Brain microvascular endothelial cell (primary cell): ENCODE data around the gene CEP120.

ENCODE experiments used
- DNase-seq: peaks from one replicate; pipeline ENCODE4 v3.0.0-alpha.2; 2020
- H3K27ac ChIP-seq: fragments of 250-450 bp; sonication (Bioruptor Pico); 2 replicates; pipeline ENCODE4 v1.5.1; 2020; ENCODE audit warnings: mild to moderate bottlenecking, moderate library complexity
- H3K27me3 ChIP-seq: fragments of 250-450 bp; sonication (Bioruptor Pico); replicated peaks from 2 replicates; pipeline ENCODE4 v1.5.1; 2020; ENCODE audit warnings: mild to moderate bottlenecking
- H3K36me3 ChIP-seq: fragments of 250-450 bp; sonication (Bioruptor Pico); replicated peaks from 2 replicates; pipeline ENCODE4 v1.5.1; 2020; ENCODE audit warnings: mild to moderate bottlenecking
- H3K4me3 ChIP-seq: 2 replicates; pipeline ENCODE4 v1.5.1; 2011; ENCODE audit warnings: low read depth, mild to moderate bottlenecking, control low read depth, low read length, moderate library complexity
- in situ Hi-C: cut with HindIII; loops from 2 replicates; pipeline ENCODE4 v1.10.0; 2017; ENCODE audit warnings: low sequenced_read_pairs, low pct_ligation_motif_present
- TF ChIP-seq, protein P1 (sequence below): IDR thresholded peaks from 2 replicates; pipeline ENCODE4 v1.5.1; 2011; ENCODE audit warnings: low read depth, mild to moderate bottlenecking, moderate library complexity, low read length, control low read depth, inconsistent platforms; ENCODE audit errors: missing control alignments

Gene CEP120

DNA sequence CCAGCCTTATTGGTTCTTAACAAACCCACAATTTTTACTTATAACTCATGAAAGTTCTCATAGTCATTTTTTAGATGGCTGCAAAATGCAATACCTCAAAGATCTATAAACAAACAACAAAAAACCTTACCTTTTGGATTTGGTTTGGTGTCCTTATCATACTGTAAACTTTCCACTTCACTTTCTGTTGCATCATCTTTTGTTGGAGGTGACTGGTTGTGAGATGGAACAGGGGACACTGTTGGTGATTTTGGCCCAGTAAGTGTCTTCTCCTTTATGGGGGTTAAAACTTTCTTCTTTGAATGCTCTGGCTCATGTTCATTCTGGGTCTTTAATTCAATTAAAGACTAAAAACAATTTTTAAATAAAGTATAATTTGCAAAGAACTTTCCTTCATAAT, 33.4 kb downstream of the CEP120 start:
- Histone ChIP-seq H3K4me3 (no peak overlapping the region), H3K27me3 (no peaks in the 10 kb centered on the region), H3K27ac (no peak overlapping the region), H3K36me3 (peaks cover 7% of the 10 kb centered on the region)
- in situ Hi-C loops: no loop called here
- DNase-seq: no peak
- TF ChIP-seq, protein P1, sequence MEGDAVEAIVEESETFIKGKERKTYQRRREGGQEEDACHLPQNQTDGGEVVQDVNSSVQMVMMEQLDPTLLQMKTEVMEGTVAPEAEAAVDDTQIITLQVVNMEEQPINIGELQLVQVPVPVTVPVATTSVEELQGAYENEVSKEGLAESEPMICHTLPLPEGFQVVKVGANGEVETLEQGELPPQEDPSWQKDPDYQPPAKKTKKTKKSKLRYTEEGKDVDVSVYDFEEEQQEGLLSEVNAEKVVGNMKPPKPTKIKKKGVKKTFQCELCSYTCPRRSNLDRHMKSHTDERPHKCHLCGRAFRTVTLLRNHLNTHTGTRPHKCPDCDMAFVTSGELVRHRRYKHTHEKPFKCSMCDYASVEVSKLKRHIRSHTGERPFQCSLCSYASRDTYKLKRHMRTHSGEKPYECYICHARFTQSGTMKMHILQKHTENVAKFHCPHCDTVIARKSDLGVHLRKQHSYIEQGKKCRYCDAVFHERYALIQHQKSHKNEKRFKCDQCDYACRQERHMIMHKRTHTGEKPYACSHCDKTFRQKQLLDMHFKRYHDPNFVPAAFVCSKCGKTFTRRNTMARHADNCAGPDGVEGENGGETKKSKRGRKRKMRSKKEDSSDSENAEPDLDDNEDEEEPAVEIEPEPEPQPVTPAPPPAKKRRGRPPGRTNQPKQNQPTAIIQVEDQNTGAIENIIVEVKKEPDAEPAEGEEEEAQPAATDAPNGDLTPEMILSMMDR: no peak

- H3K36me3 ChIP-seq: peaks cover 3% of the 10 kb centered on the region
- in situ Hi-C loops: no loop called here
- TF ChIP-seq, protein P1: no peak
- DNase-seq: no peak
- no peak overlapping the region for H3K27ac ChIP-seq
- no peaks in the 10 kb centered on the region for H3K27me3 ChIP-seq
- H3K4me3 ChIP-seq: no peak overlapping the region
Measured at GRCh38 chr5:123387313-123387712, 35.9 kb downstream of the CEP120 start.

DNA sequence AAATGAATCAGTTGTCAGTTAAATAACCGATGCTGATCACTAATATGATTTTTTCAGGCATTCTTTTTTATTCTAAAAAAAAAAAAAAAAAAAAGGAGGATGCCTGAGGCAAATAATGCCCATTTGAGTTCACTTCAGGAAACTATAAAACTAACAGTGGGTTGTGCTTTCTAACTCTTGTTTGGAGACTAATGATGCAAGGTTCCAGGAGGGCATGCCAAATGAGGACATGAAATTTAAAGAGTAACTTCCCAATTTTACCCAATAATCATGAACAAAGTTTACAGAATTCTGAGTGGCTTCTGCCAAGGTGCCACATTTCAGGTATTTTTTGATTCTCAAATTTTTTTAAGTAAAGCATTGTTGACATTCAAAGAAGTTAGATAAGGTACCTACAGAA, 41.0 kb downstream of the CEP120 start:
- in situ Hi-C loops: no loop called here
- TF ChIP-seq, protein P1: no peak
- H3K36me3 ChIP-seq: peaks cover 2% of the 10 kb centered on the region
- no peaks in the 10 kb centered on the region for H3K27me3 ChIP-seq
- no peak overlapping the region for H3K27ac ChIP-seq
- H3K4me3 ChIP-seq: no peak overlapping the region
- DNase-seq: no peak

DNA sequence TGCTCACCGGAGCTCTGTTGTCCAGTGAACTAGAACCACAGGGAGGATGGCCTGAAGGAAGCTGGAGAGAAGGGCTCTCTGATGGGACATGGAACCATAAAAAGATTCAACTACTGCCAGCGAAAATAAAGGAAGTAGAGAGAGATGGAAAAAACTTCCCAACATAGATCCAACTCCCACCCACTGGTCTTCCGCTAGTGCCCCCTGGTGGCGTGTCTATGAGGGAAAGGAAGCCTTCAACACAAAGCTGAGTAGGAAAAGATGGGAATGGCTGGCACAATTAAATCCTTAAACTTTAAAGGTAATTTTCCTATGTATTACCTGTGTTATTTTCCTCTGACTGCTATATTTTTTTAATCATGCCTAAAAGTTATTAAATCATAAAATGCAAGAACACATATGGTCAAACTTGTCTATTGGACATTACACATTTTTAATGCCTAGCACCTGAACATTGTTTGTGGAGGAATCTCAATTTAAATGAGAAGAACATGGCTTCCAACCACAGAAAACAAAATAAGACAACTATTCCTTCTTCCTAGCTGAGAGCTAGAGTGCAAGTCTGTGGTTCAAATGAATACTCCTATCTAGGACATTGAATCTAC, 51.5 kb downstream of the CEP120 start:
- H3K36me3 ChIP-seq: peaks cover 3% of the 10 kb centered on the region
- no peaks in the 10 kb centered on the region for H3K27me3 ChIP-seq
- DNase-seq: peak; percentile 6
- in situ Hi-C loops: no loop called here
- no peak overlapping the region for H3K27ac ChIP-seq
- TF ChIP-seq, protein P1: peak; percentile 77
- no peak overlapping the region for H3K4me3 ChIP-seq

GRCh38 chr5:123369371-123369968, 53.7 kb downstream of the CEP120 start:
- Histone ChIP-seq H3K27ac (no peak overlapping the region), H3K27me3 (no peaks in the 10 kb centered on the region), H3K36me3 (peaks cover 3% of the 10 kb centered on the region), H3K4me3 (no peak overlapping the region)
- TF ChIP-seq, protein P1: no peak
- in situ Hi-C loops: no loop called here
- DNase-seq: no peak

DNA sequence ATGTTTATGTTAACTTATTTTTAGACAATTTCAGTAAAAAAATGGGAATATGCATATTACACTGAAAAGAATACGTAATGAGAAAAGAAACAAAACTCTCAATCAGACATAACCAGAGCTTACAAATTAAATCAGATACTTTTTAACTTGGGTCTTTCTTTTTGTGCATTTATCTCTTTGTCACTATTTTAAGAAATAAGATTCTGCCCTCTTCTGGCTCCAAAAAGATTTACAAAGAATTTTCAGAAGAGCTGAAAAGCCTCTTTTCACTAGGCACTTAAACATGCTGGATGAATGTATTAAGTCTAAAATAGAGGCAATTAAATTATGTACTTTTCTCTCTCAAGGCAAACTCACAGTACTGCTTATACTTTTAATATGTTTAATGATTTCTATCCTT, 55.5 kb downstream of the CEP120 start:
- in situ Hi-C loops: no loop called here
- no peak overlapping the region for H3K27ac ChIP-seq
- no peaks in the 10 kb centered on the region for H3K27me3 ChIP-seq
- no peak for DNase-seq
- TF ChIP-seq, protein P1: no peak
- peaks cover 3% of the 10 kb centered on the region for H3K36me3 ChIP-seq
- no peak overlapping the region for H3K4me3 ChIP-seq
